Renal cortical epithelial cell (primary cell): ENCODE measurements around the gene AGAP1. TPM values are rescaled to one million over a fixed set of nuclear protein-coding genes. Genes with fewer than 3 reads are reported as not detected.
"Not testable (repeated sequence)": the region's sequence is repeated elsewhere in the genome, so short reads cannot be mapped to it uniquely, and the experiment has no call there.

Experiments used
- DNase-seq: peaks from one replicate; pipeline ENCODE4 v3.0.0-alpha.2; 2011; ENCODE audit warnings: low read depth
- total RNA-seq: library from RNA; depleted of rRNA; stranded (reverse); fragments of >200 nt; gene quantifications from 2 replicates; pipeline ENCODE4 v1.2.3, GENCODE V29; 2014

The AGAP1 gene
- total RNA-seq, 1 donor from 2014 or later: 17.6 TPM

GRCh38 chr2:236124182-236124893, 630.5 kb downstream of the AGAP1 start:
- DNase-seq: no peak

DNA sequence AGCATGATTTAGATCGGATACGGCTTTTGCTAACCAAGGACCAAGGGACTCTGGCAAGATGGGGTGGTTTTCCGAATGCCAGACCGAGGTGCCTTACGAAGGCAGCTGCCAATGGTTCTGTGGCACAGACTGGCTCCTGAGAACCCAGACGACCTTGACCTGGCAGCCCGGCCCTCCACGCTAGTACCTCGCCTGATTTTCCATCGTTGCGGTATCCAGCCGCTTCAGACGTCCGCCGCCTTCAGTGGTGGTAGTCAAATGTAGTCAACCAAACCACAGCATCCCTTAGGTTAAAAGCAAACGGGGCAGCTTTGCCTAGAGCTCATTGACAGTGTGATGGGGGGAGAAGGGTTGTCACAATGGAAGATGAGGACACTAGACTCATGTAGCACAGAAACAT, 631.7 kb downstream of the AGAP1 start:
- no peak for DNase-seq

DNA sequence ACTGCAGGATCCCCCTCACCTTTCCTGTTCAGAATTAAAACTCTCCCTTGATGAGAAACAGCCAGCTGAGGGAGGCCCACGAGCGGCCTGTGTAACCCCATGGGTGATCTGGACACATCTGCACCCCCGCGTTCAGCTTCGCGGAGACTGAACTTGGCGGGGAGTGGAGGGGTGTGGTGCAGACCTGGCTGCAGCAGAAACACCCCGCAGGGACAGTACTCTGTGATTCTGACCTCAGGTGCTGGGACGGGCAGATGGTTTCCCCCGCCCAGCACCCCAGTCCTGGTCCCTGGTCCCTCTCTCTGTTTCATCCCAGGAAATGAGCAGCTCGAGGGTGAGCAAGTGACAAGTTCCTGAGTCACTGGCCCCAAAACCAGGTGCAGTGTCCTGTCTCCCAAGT, 633.2 kb downstream of the AGAP1 start:
- no peak for DNase-seq

DNA sequence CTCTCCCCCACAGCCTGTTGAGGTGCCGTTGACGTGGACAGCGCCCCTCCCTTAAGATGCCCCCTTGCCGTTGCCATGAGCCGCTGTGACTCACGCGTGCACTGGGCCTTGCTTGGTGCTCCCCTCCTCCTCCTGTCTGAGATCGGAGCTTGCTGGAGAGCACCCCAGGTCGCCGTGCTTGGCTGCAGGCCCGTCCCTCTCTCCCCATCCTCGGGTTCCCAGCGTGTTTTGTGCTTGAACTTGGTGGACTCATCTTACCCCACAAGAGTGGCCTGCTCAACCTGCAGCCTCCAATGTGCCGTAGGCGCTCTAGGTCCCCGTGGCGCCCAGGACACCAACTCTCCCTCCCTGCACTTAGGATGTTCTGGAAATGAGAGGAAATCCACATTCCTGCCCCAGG, 634.5 kb downstream of the AGAP1 start:
- DNase-seq: no peak

- no peak for DNase-seq
These were observed 636.1 kb downstream of the AGAP1 start for GRCh38 chr2:236129935-236130334.

DNA sequence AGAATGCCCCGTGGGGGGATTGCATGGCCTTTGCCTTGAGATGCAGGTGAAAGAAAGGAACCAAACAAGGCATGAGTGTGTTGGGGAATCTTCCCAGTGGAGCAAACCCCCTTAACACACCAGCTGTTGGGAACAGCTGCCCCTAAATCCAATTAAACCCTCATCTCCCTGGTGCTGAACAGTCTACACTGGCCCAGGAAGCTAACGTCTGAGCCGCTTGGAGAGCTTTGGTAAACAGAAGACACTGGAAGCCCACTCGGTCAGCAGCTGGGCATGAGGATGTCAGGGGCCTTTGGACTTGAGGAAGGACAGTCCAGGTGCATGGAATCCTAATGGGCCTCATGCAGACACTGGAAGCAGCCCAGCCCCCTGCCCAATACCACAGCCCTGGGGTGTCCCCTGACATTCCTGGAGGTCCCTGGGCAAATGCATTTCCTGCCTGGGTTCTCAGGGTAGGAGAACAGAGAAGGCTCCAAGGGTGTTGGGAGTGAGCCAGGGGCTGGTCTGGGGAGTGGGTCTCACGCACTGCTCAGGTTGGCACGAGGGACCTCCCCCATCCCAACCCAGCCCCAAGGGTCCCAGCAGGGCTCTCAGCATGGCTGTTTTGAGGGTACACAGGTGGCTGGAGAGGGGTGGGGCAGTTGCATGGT, 636.6 kb downstream of the AGAP1 start:
- DNase-seq: no peak

- DNase-seq: no peak
These were observed 637.3 kb downstream of the AGAP1 start for GRCh38 chr2:236131073-236131692.

DNA sequence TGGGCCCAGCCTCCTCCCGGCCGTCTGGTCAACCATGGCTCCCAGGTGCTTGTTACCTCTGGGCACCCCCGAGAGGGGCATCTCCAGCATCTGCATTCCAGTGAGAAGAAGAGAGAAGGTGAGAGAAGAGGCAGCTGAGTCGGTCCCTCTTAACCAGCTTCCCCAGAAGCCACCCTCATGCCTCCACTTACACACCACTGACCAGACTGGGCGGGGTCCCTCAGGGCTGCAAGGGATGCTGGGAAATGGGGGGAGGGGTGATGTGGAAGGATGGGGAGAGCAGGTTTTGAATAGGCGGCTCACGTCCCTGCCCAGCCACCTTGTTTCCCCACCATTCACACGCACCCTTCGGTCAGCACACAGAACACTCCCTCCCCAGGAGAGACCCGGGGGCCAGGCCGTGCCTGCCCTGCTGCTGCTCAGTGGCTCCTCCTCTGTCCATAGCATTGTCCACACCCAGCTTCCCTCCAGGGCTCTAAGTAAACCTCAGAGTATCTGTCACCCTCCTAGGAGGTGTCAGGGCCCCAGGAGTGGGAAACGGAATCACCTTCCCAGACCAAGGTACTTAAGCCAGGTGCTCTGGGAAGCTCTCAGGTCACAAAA, 639.7 kb downstream of the AGAP1 start:
- DNase-seq: no peak

DNA sequence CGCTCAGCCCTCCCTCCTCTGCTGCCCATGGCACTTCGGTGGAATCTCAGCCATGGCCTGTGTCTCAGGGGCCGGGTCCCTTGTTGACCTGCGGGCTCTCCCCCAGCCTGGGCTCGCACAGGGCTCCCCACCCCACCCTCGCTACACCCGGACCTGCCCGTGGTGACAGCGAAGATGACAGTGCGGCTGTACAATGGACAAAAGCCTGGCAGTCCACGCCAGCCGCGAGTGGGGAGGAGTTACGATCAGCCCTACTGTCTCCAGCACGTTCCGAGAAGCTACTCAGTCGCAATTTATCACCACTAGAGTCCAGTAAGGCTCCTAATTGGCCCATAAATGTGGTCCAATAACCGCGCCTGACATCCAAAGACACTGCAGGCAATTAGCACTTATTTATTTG, 642.7 kb downstream of the AGAP1 start:
- no peak for DNase-seq

DNA sequence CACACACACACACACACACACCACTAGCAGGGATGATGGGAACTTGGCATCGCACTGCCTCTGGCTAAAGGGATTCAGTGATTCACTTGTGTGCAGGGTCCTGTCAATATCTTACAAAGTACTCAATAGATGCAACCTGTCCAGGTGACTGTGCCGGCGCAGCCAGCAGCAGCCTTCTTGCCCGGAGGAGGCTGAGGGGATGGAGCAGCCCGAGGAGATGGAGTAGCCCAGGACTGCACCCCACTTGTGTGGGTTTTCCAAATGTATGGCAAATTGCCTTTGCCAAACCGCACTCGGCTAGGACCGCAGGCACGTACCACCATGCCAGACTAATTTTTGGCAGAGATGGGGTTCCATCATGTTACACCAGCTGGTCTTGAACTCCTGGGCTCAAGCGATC, 643.2 kb downstream of the AGAP1 start:
- no peak for DNase-seq

DNA sequence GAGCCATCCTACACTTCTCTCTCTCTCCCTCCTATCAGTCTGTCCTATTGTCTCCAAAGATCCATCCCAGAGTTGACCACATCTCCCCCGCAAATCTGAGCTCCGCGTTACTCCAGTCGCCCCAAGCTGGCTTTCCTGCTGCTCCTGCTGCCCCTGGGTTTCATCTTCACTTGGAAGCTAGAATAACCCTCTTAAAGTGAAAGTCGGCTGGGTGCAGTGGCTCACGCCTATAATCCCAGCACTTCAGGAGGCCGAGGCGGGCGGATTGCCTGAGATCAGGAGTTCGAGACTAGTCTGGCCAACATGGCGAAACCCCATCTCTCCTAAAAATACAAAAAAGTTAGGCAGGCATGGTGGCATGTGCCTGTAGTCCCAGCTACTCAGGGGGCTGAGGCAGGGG, 647.8 kb downstream of the AGAP1 start:
- DNase-seq: not testable (repeated sequence)

DNA sequence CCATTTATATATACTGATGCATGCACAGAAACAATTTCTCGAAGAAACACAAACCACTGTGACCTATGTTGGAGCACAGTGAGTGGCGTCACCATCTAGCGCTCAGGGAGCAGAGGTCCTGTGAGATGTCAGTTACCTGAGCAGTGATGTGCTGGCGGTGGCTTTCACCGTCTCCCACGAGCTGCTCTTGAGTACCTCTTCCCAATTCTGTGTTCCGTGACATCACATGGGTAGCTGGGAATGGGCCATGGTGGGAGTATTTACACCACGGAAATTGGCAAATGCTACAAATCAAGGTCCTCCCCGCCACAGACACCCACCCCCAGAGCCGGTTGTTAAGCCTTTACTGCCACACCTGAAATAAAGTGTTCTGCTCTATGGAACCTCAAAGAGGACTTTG, 650.0 kb downstream of the AGAP1 start:
- DNase-seq: no peak

GRCh38 chr2:236146436-236146835, 652.6 kb downstream of the AGAP1 start:
- DNase-seq: no peak

DNA sequence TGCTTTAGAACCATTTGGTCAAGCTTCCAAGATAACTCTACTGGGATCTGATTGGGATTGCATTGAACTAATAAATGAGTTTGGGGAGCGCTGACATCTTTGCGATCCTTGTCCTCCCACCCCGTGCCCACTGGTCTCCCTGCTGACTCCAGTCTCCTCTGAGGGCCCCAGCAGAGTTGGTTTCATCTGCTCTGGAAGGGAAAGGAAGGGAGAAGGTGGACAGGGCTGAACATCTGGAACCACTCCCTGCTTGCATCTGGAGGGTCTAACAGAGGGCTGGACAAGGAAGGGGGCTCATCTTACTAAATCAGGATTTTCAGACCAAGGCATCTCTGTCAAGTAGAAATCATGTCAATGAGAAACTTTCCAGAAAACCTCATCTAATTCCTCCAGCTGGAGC, 661.6 kb downstream of the AGAP1 start:
- no peak for DNase-seq

GRCh38 chr2:236156095-236156859, 662.4 kb downstream of the AGAP1 start:
- DNase-seq: no peak

GRCh38 chr2:236156860-236157194, 663.0 kb downstream of the AGAP1 start:
- no peak for DNase-seq

DNA sequence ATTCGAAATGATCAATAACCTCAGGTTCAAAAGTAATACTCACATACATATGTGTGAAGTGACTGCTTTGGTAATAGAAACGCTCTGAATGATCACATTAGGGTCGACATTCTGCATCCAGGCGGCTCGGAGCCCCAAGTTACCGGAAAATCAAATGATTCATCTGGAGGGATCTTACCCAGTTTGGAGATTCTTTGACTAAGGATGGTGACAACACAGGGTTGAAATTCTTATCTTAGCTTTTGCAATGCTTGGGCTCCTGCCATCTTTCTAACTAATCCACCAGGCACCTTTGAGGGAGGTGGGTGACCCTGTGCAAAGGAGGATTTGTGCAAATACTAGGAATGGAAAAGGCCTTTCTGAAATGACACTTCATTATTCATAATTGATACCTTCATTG, 663.5 kb downstream of the AGAP1 start:
- DNase-seq: no peak

GRCh38 chr2:236157815-236158498, 664.1 kb downstream of the AGAP1 start:
- no peak for DNase-seq

- no peak for DNase-seq
These were observed 665.3 kb downstream of the AGAP1 start for GRCh38 chr2:236158969-236159777.

GRCh38 chr2:236159778-236160170, 665.9 kb downstream of the AGAP1 start:
- no peak for DNase-seq
